ENCODE results near the gene F5. TPM values are rescaled to one million over a fixed set of nuclear protein-coding genes. Genes with fewer than 3 reads are reported as not detected.
"Not testable (repeated sequence)": the region's sequence is repeated elsewhere in the genome, so short reads cannot be mapped to it uniquely, and the experiment has no call there.

The F5 gene
- polyA plus RNA-seq, 3 donors = 6.5 to 14.5 (median 7.1) TPM

GRCh38 chr1:169507413-169507812 lies 78.9 kb downstream of the F5 start:
- Histone ChIP-seq H3K9ac (ENCODE audit: insufficient read depth, low read length, poor library complexity, severe bottlenecking) (no peak overlapping the region), H2AFZ (ENCODE audit: insufficient read depth, low read depth, low read length, poor library complexity, severe bottlenecking) (no peak overlapping the region), H3K4me3 (replicated peaks in 1 of 3; ENCODE audit: low read depth in 2 of 3, low read length in 3 of 3) (no peak overlapping the region), H3K27ac (ENCODE audit: low read depth in 1 of 2, low read length in 2 of 2) (no peak overlapping the region), H3K36me3 (replicated peaks in 1 of 2; ENCODE audit: control insufficient read depth in 1 of 2, insufficient read depth in 2 of 2, low read length in 2 of 2) (peaks cover 0 to 2% of the 10 kb centered on the region in 2 donors), H3K27me3 (ENCODE audit: control insufficient read depth in 2 of 2, insufficient read depth in 2 of 2, low read length in 2 of 2) (no peaks in the 10 kb centered on the region), H3K9me3 (replicated peaks in 1 of 2; ENCODE audit: control insufficient read depth in 1 of 2, insufficient read depth in 1 of 2, low read length in 2 of 2) (no peaks in the 10 kb centered on the region), H3K79me2 (ENCODE audit: insufficient read depth, low read length) (no peaks in the 10 kb centered on the region), H4K20me1 (ENCODE audit: insufficient read depth, low read length) (no peaks in the 10 kb centered on the region), H3K4me2 (replicated peaks; ENCODE audit: extremely low read depth, low read length, poor library complexity, severe bottlenecking) (no peak overlapping the region), H3K4me1 (ENCODE audit: control insufficient read depth in 1 of 2, insufficient read depth in 2 of 2, low read length in 2 of 2) (no peaks in the 10 kb centered on the region)
- Mint-ChIP-seq H3K9me3 (peaks cover 0 to 8% (median 2%) of the 10 kb centered on the region in 7 donors), H3K4me1 (peaks cover 7% of the 10 kb centered on the region), H3K27ac (no peak overlapping the region), H3K36me3 (peaks cover 7 to 9% of the 10 kb centered on the region in 2 donors), H3K27me3 (ENCODE audit: low read depth in 3 of 3) (peaks cover 0 to 2% (median 0%) of the 10 kb centered on the region in 3 donors), H3K4me3 (no peak overlapping the region)
- no peak for DNase-seq
- intact Hi-C loops (cut with micrococcal nuclease) = no loop called here
- WGBS (ENCODE audit: insufficient coverage) = no CpG with 5 or more reads among the region's 2 CpGs
- TF ChIP-seq CTCF (IDR thresholded peaks at IDR 0.05) = no peak

- H3K36me3 ChIP-seq (replicated peaks in 1 of 2; ENCODE audit: control insufficient read depth in 1 of 2, insufficient read depth in 2 of 2, low read length in 2 of 2); H3K4me2 ChIP-seq (replicated peaks; ENCODE audit: extremely low read depth, low read length, poor library complexity, severe bottlenecking); intact Hi-C loops (cut with micrococcal nuclease); H3K9me3 Mint-ChIP-seq; DNase-seq; H3K27me3 Mint-ChIP-seq (ENCODE audit: low read depth in 3 of 3); H3K4me3 ChIP-seq (replicated peaks in 1 of 3; ENCODE audit: low read depth in 2 of 3, low read length in 3 of 3); H3K4me1 ChIP-seq (ENCODE audit: control insufficient read depth in 1 of 2, insufficient read depth in 2 of 2, low read length in 2 of 2); H4K20me1 ChIP-seq (ENCODE audit: insufficient read depth, low read length); H3K4me3 Mint-ChIP-seq; H3K27ac Mint-ChIP-seq; H3K4me1 Mint-ChIP-seq; H3K9ac ChIP-seq (ENCODE audit: insufficient read depth, low read length, poor library complexity, severe bottlenecking); H3K27ac ChIP-seq (ENCODE audit: low read depth in 1 of 2, low read length in 2 of 2); H3K9me3 ChIP-seq (replicated peaks in 1 of 2; ENCODE audit: control insufficient read depth in 1 of 2, insufficient read depth in 1 of 2, low read length in 2 of 2); H2AFZ ChIP-seq (ENCODE audit: insufficient read depth, low read depth, low read length, poor library complexity, severe bottlenecking); H3K79me2 ChIP-seq (ENCODE audit: insufficient read depth, low read length); H3K27me3 ChIP-seq (ENCODE audit: control insufficient read depth in 2 of 2, insufficient read depth in 2 of 2, low read length in 2 of 2); H3K36me3 Mint-ChIP-seq: not testable (repeated sequence)
- no CpG with 5 or more reads among the region's 2 CpGs for WGBS (ENCODE audit: insufficient coverage)
Measured at GRCh38 chr1:169503601-169504000, 82.7 kb downstream of the F5 start.

Data from CD14-positive monocyte (primary cell).